ENCODE results near the gene KRTAP10-4.
"Not testable (repeated sequence)": the region's sequence is repeated elsewhere in the genome, so short reads cannot be mapped to it uniquely, and the experiment has no call there.

KRTAP10-4 gene

DNA sequence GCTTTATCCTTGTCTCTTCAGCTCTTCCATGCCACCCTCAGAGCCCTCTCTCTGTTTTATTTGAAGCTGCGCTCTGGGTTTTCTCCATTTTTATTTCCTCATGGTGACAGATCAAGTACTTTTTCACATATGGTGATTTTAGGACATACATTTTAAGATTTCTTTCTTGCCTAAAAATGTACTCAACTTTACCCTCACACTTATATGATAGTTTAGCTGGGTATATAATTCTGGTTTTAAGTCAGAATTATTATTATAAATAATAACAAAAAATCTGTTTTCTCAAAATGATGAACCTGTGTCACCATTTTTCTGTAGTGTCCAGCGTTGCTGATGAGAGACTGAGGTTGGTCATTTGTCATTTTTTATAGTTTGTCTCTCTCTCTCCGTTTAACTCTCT, 7.6 kb downstream of the KRTAP10-4 start:
- DNase-seq = no peak

GRCh38 chr21:44582055-44582454, 8.5 kb downstream of the KRTAP10-4 start:
- no peak for DNase-seq

- no peak for DNase-seq
These were observed 9.7 kb downstream of the KRTAP10-4 start for GRCh38 chr21:44583089-44583799.

DNA sequence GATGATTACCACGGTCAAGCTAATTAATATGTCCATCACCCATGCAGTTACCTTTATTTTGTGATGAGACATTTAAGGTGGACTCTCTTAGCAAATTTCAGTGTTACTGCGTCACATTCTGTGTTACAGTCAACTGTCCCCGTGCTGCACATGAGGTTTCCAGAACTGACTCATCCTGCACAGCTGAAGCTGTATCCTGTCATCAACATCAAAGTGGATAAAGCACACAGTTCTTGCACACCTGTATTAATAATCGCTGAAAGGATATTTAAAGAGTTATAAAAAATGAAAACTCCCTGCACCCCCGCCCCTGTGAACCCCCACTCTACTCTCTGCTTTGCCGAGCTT, 10.2 kb downstream of the KRTAP10-4 start:
- DNase-seq = peak in 1 of 2 experiments; percentile 50

DNA sequence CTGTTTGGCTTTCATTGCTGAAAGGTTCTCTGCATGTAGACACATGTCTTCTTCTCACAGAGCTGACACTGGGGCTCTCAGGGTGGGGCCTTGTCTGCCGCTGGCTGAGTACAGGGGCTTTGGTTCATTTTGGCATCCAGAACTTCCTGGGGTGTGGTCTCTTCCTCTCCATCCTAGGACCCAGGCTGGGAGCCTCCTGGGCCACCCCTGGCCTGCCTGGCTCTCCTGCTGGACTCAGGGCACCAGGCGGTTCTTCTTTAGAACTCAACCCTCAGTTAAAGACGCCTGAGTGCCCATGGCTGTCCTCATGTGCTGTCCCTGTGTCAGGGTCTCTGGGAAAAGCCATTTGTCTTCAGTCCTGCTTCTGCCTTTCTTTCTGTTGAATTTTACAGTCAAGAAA, 12.4 kb downstream of the KRTAP10-4 start:
- DNase-seq = no peak

DNA sequence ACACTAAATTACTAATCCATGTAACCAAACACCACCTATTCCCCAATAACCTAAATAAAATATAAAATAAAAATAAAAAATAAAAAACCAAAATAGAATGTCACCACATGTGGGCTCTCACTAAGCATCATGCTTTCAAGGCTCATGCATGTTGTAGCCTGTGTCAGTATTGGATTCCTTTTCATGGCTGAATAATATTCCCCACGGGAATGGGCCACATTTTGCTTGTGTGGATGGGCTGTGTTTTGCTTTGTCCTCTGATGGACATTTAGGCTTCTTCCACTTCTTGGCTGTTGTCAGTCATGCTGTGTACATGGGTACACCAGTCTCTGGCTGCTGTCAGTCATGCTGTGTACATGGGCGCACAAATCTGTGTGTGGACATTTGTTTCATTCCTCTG, 15.6 kb downstream of the KRTAP10-4 start:
- no peak for DNase-seq

DNA sequence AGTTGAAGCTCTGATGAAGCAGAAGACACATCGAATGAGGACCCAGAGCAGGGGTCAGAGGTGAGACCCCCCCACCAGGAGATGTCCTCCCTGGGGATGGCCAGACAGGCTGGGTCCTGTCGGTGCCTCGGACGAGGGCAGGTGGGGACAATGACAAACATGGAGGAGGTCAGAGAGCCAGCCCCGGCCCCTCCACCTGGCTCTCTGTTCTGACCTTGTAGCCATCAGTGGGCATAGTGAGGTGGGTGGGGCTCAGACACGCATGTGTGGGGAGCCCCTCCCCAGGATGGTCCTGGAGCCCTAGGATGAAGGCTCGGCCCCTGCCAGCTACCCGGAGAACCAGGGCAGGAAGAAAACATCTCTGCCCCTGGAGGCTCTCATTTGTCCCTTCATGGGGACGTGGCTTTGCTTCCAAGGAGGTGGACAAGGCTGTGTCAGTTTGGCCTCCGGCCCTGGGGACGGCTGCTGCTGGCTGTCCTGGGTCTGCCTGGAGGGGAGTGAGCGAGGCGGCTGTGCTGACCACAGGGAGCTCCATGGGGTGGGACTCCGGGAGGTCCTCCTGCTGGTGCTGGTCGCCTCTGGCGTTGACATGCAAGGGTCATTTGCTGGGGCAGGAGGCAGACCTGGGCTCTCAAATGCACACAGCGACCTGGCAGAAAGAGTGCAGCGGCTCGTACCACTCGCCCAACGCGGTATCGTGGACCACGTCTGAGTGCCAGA, 16.2 kb downstream of the KRTAP10-4 start:
- no peak for DNase-seq

DNA sequence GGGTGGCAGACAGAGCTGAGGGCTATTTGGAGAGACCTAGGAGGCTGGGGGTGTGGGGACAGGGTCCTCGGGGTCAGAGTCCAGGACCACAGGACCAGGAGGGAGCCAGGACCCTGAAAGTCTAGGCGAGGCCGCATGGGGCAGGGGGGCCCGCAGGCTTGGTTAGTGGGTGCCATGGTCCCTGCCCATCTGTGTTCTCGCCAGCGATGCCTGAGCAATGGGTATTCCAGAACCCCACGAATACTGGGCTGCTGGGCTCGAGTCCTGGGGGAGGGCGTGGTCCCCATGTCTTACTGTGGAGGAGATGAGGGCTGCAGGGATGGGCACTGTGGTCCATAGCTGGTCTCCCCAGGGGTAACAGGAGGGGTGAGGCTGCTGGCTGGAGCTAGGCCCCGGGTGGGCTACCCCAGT, 16.8 kb downstream of the KRTAP10-4 start:
- DNase-seq = no peak

DNA sequence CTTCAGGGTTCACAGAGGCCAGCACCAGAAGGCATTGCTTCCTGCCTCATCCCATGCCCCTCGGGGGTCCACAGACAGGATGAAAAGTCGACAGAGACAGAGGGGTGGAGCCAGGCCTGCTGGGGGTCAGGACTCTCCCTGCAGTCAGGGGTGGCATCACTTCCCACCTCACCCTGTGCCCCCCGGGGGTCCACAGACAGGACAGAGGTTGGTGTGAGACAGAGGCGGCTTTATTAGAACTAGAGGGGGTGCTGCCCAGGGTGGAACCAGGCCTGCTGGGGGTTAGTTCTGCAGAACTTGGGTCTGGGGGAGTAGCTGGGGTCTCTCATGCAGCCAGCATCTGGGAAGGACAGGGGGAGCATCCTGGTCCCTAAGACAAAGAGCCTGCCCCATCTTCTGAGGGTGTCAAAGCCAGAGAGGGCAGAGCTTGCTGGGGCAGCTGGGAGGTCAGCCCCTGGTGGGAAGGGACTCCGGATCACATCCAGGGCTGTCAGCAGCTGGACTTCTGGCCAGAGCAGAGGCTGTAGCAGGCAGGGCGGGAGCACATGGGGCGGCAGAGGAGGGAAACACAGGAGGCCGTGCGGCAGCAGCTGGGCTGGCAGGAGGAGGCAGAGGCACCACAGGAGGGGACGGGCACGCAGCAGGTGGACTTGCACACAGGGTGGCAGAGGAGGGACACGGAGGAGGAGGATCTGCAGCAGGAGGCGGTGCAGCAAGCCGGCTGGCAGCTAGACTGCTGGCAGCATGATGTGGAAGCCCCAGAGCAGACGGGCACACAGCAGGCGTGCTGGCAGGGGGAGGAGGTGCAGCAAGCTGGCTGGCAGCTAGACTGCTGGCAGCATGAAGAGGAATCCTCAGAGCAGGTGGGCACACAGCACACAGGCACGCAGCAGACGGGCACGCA, 17.6 kb downstream of the KRTAP10-4 start:
- DNase-seq = not testable (repeated sequence)

GRCh38 chr21:44591801-44592130, 18.2 kb downstream of the KRTAP10-4 start:
- DNase-seq = not testable (repeated sequence)

GRCh38 chr21:44592446-44593311, 19.1 kb downstream of the KRTAP10-4 start, which contains the start of gene KRTAP10-6:
Gene KRTAP10-6, minus strand, starts transcription at chr21:44592505. Its CDS starts 21 bp downstream, at chr21:44592484.
- DNase-seq = no peak

GRCh38 chr21:44593598-44594405, 20.3 kb downstream of the KRTAP10-4 start:
- no peak for DNase-seq

DNA sequence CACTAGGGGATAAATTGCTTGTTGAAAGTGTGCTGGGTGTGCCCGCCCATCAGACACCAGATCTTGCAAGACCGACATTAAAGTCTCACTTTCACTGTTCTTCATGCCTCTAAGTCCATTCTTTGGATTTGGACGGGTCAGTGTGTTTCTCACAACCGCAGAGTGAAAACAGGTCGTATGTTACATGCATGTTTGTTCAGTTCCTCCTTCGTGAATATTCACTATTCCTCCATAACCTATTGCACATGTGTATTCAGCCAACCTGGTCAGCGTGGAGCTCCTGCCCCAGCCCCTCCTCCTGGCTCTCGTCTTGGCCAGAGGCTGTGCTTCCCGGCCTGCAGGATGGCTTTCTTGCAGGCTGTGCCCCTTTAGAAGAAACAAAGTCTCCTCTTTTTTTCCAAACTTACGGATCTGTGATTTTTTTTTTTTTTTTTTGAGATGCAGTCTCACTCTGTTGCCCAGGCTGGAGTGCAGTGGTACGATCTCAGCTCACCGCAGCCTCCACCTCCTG, 20.9 kb downstream of the KRTAP10-4 start:
- no peak for DNase-seq

GRCh38 chr21:44595524-44595923, 22.0 kb downstream of the KRTAP10-4 start:
- DNase-seq = no peak

DNA sequence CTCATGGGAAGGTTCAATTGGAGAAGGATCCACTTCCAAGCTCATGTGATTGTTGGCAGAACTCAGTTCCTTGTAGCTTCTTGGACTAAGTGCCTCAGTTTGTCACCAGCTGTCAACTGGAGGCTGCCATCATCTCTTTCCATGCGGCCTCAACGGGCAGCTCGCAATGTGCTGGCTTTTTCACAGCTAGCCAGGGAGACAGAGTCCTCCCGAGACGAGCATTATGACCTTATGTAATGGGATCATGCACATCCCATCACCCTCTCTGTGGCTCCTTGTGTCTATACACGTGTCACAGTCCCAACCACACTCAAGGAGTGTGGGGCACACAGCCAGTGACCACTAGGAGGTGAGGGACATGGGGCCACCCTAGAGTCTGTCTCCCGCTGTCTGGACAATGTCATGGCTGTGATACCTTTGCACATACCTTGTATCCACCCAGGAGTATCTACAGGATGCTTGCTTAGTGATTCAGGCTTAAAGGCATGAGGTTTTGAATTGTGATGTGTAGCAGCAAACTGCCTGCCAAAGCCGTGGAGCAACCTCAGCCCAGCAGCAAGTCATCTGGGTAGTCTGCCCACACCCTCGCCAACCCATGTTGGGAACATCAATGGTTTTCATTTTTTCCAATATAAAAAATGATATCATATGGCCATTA, 22.7 kb downstream of the KRTAP10-4 start:
- DNase-seq = no peak

DNA sequence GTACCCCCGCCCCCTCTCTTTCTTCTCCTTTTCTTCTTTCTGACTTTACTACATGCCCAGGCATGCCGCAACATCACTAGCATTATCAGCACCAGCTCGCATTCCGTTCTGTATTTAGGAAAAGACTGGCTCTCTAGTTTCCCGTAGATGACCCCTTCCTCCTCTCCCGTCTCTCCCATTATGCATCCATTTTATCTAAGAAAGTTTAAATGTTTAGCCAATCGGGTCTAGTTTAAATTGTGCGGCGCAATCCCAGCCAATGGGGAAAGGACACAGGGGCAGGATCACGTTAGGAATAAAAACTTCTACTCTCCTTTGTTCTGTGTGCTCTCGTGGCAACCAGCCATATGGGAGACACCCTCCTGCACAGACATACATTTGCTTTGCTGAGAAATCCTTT, 24.5 kb downstream of the KRTAP10-4 start:
- no peak for DNase-seq

GRCh38 chr21:44599264-44600029, 25.9 kb downstream of the KRTAP10-4 start:
- DNase-seq = no peak

DNA sequence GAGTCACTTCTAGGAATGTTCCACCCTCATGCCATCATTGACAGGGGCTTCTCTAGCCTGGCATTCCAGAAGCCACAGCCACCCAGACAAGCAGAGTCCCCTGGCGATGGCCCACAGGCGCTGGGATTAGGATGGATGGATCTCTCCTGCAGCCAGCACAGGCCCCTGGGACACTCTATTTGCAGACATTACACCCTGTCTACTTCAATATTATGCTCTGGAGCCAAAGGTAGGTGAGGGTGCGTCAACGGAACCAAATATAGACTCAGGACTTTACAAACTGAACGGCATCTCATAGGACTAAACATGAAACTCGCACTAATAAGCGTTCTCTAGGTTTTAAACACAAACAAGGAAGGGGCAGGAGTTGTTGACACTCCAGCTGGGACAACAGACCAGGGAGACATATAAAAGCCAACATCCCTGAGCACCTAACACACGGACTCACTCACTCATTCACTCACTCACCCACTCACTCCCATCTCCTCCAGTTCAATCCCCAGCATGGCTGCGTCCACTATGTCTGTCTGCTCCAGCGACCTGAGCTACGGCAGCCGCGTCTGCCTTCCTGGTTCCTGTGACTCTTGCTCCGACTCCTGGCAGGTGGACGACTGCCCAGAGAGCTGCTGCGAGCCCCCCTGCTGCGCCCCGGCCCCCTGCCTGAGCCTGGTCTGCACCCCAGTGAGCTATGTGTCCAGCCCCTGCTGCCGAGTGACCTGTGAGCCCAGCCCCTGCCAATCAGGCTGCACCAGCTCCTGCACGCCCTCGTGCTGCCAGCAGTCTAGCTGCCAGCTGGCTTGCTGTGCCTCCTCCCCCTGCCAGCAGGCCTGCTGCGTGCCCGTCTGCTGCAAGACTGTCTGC, 26.8 kb downstream of the KRTAP10-4 start, which contains the start of gene KRTAP10-7:
TSS of gene KRTAP10-7 (plus strand) at position 480 of the 861 bp plus-strand sequence. CDS start at position 505, 25 bp downstream.
- DNase-seq = not testable (repeated sequence)

DNA sequence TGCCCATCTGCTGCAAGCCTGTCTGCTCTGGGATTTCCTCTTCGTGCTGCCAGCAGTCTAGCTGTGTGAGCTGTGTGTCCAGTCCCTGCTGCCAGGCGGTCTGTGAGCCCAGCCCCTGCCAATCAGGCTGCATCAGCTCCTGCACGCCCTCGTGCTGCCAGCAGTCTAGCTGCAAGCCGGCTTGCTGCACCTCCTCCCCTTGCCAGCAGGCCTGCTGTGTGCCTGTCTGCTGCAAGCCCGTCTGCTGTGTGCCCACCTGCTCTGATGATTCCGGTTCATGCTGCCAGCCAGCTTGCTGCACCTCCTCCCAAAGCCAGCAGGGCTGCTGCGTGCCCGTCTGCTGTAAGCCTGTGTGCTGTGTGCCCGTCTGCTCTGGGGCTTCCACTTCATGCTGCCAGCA, 27.6 kb downstream of the KRTAP10-4 start:
- DNase-seq = not testable (repeated sequence)

Measured in stimulated activated CD4-positive, alpha-beta T cell treated with anti-CD3 and anti-CD28 coated beads, Interleukin-4, amount 100 ng/mL, for 4 hours (primary cell).